ENCODE results near the gene CBLC. TPM values are rescaled to one million over a fixed set of nuclear protein-coding genes. Genes with fewer than 3 reads are reported as not detected.

Gene CBLC
- total RNA-seq, 2 donors from 2014 or later: 18.5 to 23.6 TPM

- no peak for ATAC-seq
Measured at GRCh38 chr19:44839276-44839675, 61.6 kb downstream of the CBLC start.

GRCh38 chr19:44840811-44841210 is 63.1 kb downstream of the CBLC start:
- no peak overlapping the region for H3K27ac ChIP-seq
- no peak for DNase-seq

More at GRCh38 chr19:44839276-44839675, 61.6 kb downstream of the CBLC start:
- no peak for TF ChIP-seq POLR2A (IDR thresholded peaks at IDR 0.05)
- no peak for TF ChIP-seq CTCF (IDR thresholded peaks at IDR 0.05)
- Histone ChIP-seq H3K4me1 (peaks cover 4% of the 10 kb centered on the region), H3K9me3 (no peaks in the 10 kb centered on the region), H3K27ac (no peak overlapping the region), H3K36me3 (replicated peaks in 1 of 2; ENCODE audit: insufficient read depth in 1 of 2, low read depth in 2 of 2) (no peaks in the 10 kb centered on the region), H3K4me3 (no peak overlapping the region), H3K27me3 (no peaks in the 10 kb centered on the region)
- intact Hi-C loops (cut with DNase I): no loop called here
- DNase-seq: no peak
- WGBS, 2 donors: 86 to 100% methylated on average over 2 of the region's 2 CpGs

GRCh38 chr19:44841231-44841630 is 63.5 kb downstream of the CBLC start:
- no peaks in the 10 kb centered on the region for H3K36me3 ChIP-seq (replicated peaks in 1 of 2; ENCODE audit: insufficient read depth in 1 of 2, low read depth in 2 of 2)
- intact Hi-C loops (cut with DNase I): loop anchor here (5.0 kb wide), 1 partner anchor 44 kb away; no protein-coding TSS in a partner anchor
- H3K27ac ChIP-seq: no peak overlapping the region
- no peaks in the 10 kb centered on the region for H3K27me3 ChIP-seq
- H3K4me3 ChIP-seq: no peak overlapping the region
- no peaks in the 10 kb centered on the region for H3K9me3 ChIP-seq
- peaks cover 17% of the 10 kb centered on the region for H3K4me1 ChIP-seq
- ATAC-seq (no peak), DNase-seq (no peak)
- no peak for TF ChIP-seq POLR2A (IDR thresholded peaks at IDR 0.05)
- no peak for TF ChIP-seq CTCF (IDR thresholded peaks at IDR 0.05)
- 25 to 55% methylated on average over 3 of the region's 3 CpGs for WGBS, 2 donors

More at GRCh38 chr19:44840811-44841210, 63.1 kb downstream of the CBLC start:
- no peaks in the 10 kb centered on the region for H3K36me3 ChIP-seq (replicated peaks in 1 of 2; ENCODE audit: insufficient read depth in 1 of 2, low read depth in 2 of 2)
- H3K4me3 ChIP-seq: no peak overlapping the region
- TF ChIP-seq POLR2A (IDR thresholded peaks at IDR 0.05): no peak
- TF ChIP-seq CTCF (IDR thresholded peaks at IDR 0.05): no peak
- intact Hi-C loops (cut with DNase I): loop anchor here (5.0 kb wide), 1 partner anchor 44 kb away; no protein-coding TSS in a partner anchor
- no peaks in the 10 kb centered on the region for H3K27me3 ChIP-seq
- ATAC-seq: no peak
- H3K9me3 ChIP-seq: no peaks in the 10 kb centered on the region
- 71 to 79% methylated on average over 5 to 7 of the region's 7 CpGs for WGBS, 2 donors
- peaks cover 17% of the 10 kb centered on the region for H3K4me1 ChIP-seq

GRCh38 chr19:44845286-44845611 is 67.6 kb downstream of the CBLC start:
- DNase-seq (no peak), ATAC-seq (no peak)
- peak overlapping the region in 3 of 4 donors; percentile 72 to 98 (median 94) for H3K27ac ChIP-seq
- TF ChIP-seq POLR2A (IDR thresholded peaks at IDR 0.05): no peak
- no peaks in the 10 kb centered on the region for H3K36me3 ChIP-seq (replicated peaks in 1 of 2; ENCODE audit: insufficient read depth in 1 of 2, low read depth in 2 of 2)
- intact Hi-C loops (cut with DNase I): no loop called here
- H3K9me3 ChIP-seq: no peaks in the 10 kb centered on the region
- 8 to 10% methylated on average over 12 of the region's 12 CpGs for WGBS, 2 donors
- H3K4me1 ChIP-seq: peaks cover 42% of the 10 kb centered on the region
- no peak overlapping the region for H3K4me3 ChIP-seq
- no peaks in the 10 kb centered on the region for H3K27me3 ChIP-seq

GRCh38 chr19:44845612-44846454 is 68.1 kb downstream of the CBLC start, which contains the start of gene NECTIN2:
NECTIN2 (plus strand) TSS chr19:44846297; CDS start chr19:44846526, 229 bp downstream.
- intact Hi-C loops (cut with DNase I): no loop called here
- Histone ChIP-seq H3K36me3 (replicated peaks in 1 of 2; ENCODE audit: insufficient read depth in 1 of 2, low read depth in 2 of 2) (no peaks in the 10 kb centered on the region), H3K4me1 (peaks cover 47% of the 10 kb centered on the region), H3K27ac (peak within 1 kb of the TSS; percentile 86 to 100 (median 96)), H3K4me3 (peak within 1 kb of the TSS; percentile 80 to 99), H3K27me3 (no peaks in the 10 kb centered on the region), H3K9me3 (no peaks in the 10 kb centered on the region)
- peak; percentile 73 for ATAC-seq
- DNase-seq: peak; percentile 100
- WGBS, 2 donors: 0 to 2% methylated on average over 51 to 66 of the region's 67 CpGs
- TF ChIP-seq POLR2A (IDR thresholded peaks at IDR 0.05): peak; percentile 89 to 94 (median 90)
- TF ChIP-seq CTCF (IDR thresholded peaks at IDR 0.05): peak; percentile 25 to 94 (median 65)
